ENCODE data around the gene ZCCHC24.

DNA sequence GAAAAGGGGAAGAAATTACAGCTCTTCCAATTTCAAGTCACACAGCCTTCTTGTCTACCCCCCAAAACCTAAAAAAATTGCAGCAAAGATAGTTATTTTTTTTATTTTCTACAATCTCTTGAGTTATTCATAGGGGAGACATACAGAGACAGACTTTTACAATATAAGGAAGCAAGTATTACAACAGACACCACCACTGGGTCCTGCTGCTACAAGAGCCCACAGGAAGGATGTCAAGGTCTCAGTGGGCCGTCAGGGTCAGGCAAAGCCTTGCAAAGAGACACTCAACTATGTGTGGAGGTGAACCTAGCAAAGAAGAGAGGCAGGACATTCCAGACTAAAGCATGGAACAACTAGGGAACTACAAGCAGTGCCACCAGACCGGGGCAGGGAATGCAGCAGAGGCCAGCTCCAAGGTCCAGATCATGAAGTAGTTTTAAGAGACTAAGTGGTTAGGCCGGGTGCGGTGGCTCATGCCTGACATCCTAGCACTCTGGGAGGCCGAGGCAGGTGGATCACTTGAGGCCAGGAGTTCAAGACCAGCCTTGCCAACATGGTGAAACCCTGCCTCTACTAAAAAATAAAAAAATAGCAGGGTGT is 28.2 kb upstream of the ZCCHC24 start:
- no peak for TF ChIP-seq CTCF (IDR thresholded peaks at IDR 0.05; ENCODE audit: low read depth, low read length, poor library complexity, severe bottlenecking)
- TF ChIP-seq EZH2phosphoT487 (IDR thresholded peaks at IDR 0.05; ENCODE audit: borderline replicate concordance, low read length), result no peak

All from DOHH2 (cell line).